Thyroid gland (tissue), 4 donors: ENCODE data around the gene FBXO21.

ENCODE experiments used
- CTCF ChIP-seq, 6 experiments: fragments of 200-600 bp in 3 of 6; fragments of 450-650 bp in 3 of 6; sonication (generic) in 3 of 6; IDR thresholded peaks; one replicate each; pipeline ENCODE4 v1.5.1; 2016 to 2019; ENCODE audit warnings: antibody characterized with exemption in 6 of 6, mild to moderate bottlenecking in 2 of 6, inconsistent platforms in 1 of 6, moderate library complexity in 1 of 6
- POLR2A ChIP-seq, 2 donors: fragments of 450-650 bp; IDR thresholded peaks; one replicate each; pipeline ENCODE4 v1.6.1; 2017; ENCODE audit warnings: antibody characterized with exemption in 2 of 2, mild to moderate bottlenecking in 2 of 2, moderate library complexity in 1 of 2

GRCh38 chr12:117180758-117181467 lies 9.4 kb downstream of the FBXO21 start:
- TF ChIP-seq CTCF (IDR thresholded peaks at IDR 0.05), result no peak
- no peak for TF ChIP-seq POLR2A (IDR thresholded peaks at IDR 0.05)
